IgD-negative memory B cell (primary cell): ENCODE data around the gene IFT57. TPM values are rescaled to one million over a fixed set of nuclear protein-coding genes. Genes with fewer than 3 reads are reported as not detected.

Source experiments
- H3K27ac Mint-ChIP-seq, 3 donors: one replicate each; pipeline ENCODE4 v1.8.0; 2020 to 2022; ENCODE audit warnings: mild to moderate bottlenecking in 3 of 3, mixed read lengths in 3 of 3, moderate library complexity in 1 of 3
- H3K27me3 Mint-ChIP-seq: one replicate; pipeline ENCODE4 v1.8.0; 2021; ENCODE audit warnings: mixed read lengths
- H3K36me3 Mint-ChIP-seq: one replicate; pipeline ENCODE4 v1.8.0; 2020; ENCODE audit warnings: mild to moderate bottlenecking, mixed read lengths
- H3K4me1 Mint-ChIP-seq, 3 donors: one replicate each; pipeline ENCODE4 v1.8.0; 2020 to 2022; ENCODE audit warnings: mixed read lengths in 3 of 3, mild to moderate bottlenecking in 1 of 3
- H3K4me3 Mint-ChIP-seq, 4 donors: one replicate each; pipeline ENCODE4 v1.8.0; 2020 to 2022; ENCODE audit warnings: mild to moderate bottlenecking in 4 of 4, mixed read lengths in 4 of 4, moderate library complexity in 3 of 4
- H3K9me3 Mint-ChIP-seq, 3 donors: one replicate each; pipeline ENCODE4 v1.8.0; 2020 to 2021; ENCODE audit warnings: mixed read lengths in 3 of 3, mild to moderate bottlenecking in 1 of 3
- polyA plus RNA-seq: library from polyadenylated mRNA; unstranded; fragments of 300-500 nt; fragmentation: Illumina TruSeq; gene quantifications from one replicate; pipeline ENCODE4 v1.2.3, GENCODE V29; 2021

IFT57 gene
- polyA plus RNA-seq, 1 donor from 2014 or later: 138 TPM

- H3K27ac Mint-ChIP-seq: no peak overlapping the region
- no peaks in the 10 kb centered on the region for H3K9me3 Mint-ChIP-seq
- H3K27me3 Mint-ChIP-seq: peaks cover 1% of the 10 kb centered on the region
- H3K36me3 Mint-ChIP-seq: peaks cover 2% of the 10 kb centered on the region
- H3K4me3 Mint-ChIP-seq: peak overlapping the region in 1 of 4 donors; percentile 0
- H3K4me1 Mint-ChIP-seq: peaks cover 12 to 14% (median 14%) of the 10 kb centered on the region in 3 donors
Measured at GRCh38 chr3:108228286-108228685, 6.1 kb upstream of the IFT57 start.

DNA sequence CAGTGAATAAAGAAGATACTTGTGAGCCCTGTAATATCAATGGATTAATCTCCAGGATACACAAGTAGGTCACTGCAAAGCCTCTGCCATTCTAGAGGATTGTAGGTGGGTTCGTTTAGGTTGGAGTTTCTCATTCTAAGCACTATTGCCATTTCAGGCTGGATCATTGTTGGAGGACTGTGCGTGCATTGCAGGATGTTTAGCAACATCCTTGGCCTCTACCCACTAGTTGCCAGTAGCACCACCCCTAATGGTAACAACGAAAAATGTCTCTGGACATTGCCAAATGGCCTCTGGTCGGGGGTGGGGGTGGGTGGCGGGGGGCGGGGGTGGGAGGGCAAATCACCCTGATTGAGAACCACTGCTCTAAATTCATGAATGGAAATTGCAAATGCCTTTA is 4.9 kb upstream of the IFT57 start:
- peaks cover 4% of the 10 kb centered on the region for H3K27me3 Mint-ChIP-seq

DNA sequence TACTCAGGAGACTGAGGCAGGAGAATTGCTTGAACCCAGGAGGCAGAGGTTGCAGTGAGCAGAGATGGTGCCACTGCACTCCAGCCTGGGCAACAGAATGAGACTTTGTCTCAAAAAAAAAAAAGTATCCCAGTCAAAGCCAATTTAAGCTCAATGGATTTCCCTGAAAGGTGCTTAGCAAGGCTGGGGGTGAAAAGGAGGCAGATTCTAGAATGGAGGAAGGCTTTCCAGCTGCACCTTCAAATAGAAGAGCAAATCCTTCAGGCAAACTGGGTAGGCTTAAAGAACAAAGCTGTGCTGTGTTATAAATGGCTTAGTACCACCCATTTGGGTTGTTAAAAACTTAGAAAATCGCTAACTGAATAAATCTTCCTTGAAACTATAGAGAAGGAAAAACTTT is 3.0 kb upstream of the IFT57 start:
- Mint-ChIP-seq H3K27ac (peak overlapping the region in 2 of 3 donors; percentile 25 to 26), H3K9me3 (no peaks in the 10 kb centered on the region), H3K4me3 (no peak overlapping the region), H3K27me3 (peaks cover 4% of the 10 kb centered on the region), H3K4me1 (peaks cover 15 to 37% (median 25%) of the 10 kb centered on the region in 3 donors), H3K36me3 (peaks cover 2% of the 10 kb centered on the region)

More for the DNA sequence above, 4.9 kb upstream of the IFT57 start:
- no peak overlapping the region for H3K4me3 Mint-ChIP-seq
- peaks cover 2% of the 10 kb centered on the region for H3K36me3 Mint-ChIP-seq
- peaks cover 12 to 22% (median 16%) of the 10 kb centered on the region in 3 donors for H3K4me1 Mint-ChIP-seq
- H3K27ac Mint-ChIP-seq: no peak overlapping the region
- no peaks in the 10 kb centered on the region for H3K9me3 Mint-ChIP-seq

DNA sequence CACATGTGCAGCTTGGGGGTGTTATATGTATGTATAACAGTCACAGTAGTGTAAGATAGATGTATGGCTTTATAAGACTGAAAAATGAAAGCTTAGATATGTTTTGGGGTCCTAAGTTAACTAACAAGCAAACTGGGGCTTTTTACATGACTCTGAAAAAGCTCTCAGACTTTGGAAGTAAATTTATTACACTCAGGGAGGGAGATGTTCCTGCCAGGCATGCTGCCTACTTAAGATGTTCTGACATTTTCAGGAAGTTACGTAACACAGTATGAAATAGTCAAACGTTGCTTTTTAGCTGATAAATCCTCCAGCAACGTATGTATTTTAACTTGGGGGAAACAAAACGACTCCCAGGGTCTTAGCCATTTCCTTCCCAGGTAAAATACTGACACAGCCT is 1.7 kb upstream of the IFT57 start:
- Mint-ChIP-seq H3K4me3 (peak overlapping the region; percentile 99 to 100 (median 100)), H3K4me1 (peaks cover 20 to 47% (median 34%) of the 10 kb centered on the region in 3 donors), H3K9me3 (no peaks in the 10 kb centered on the region), H3K36me3 (peaks cover 2% of the 10 kb centered on the region), H3K27me3 (peaks cover 4% of the 10 kb centered on the region), H3K27ac (peak overlapping the region; percentile 99 to 100 (median 99))

GRCh38 chr3:108222853-108223565 is 785 bp upstream of the IFT57 start:
- Mint-ChIP-seq H3K9me3 (no peaks in the 10 kb centered on the region), H3K36me3 (peaks cover 1% of the 10 kb centered on the region), H3K27me3 (peaks cover 4% of the 10 kb centered on the region), H3K4me3 (peak overlapping the region; percentile 99 to 100 (median 100)), H3K4me1 (peaks cover 20 to 47% (median 42%) of the 10 kb centered on the region in 3 donors), H3K27ac (peak overlapping the region; percentile 99 to 100 (median 99))

GRCh38 chr3:108221393-108221792 is 831 bp downstream of the IFT57 start:
- H3K36me3 Mint-ChIP-seq: peaks cover 8% of the 10 kb centered on the region
- peaks cover 4% of the 10 kb centered on the region for H3K27me3 Mint-ChIP-seq
- H3K9me3 Mint-ChIP-seq: peaks cover 0 to 1% (median 0%) of the 10 kb centered on the region in 3 donors
- H3K4me3 Mint-ChIP-seq: peak overlapping the region; percentile 99 to 100 (median 100)
- H3K4me1 Mint-ChIP-seq: peaks cover 26 to 54% (median 49%) of the 10 kb centered on the region in 3 donors
- peak overlapping the region; percentile 99 to 100 (median 99) for H3K27ac Mint-ChIP-seq

DNA sequence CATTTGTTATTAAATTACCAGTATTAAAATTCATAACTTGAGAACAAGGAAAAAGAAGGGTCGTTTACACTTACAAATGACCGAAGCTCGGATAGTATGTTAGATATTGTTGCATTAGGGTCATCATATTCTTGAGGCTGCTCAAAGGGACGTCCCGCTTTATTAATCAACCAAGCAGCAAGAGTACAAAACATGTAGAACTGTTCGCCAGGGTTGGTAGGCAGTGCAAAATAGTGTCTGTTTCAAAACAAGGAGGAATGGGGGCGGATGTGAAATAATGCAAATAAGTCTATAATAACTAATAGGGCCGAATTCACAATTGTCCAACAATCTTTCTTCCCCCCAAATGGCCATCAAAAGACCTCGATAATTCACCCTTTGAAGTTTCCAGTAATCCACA is 2.9 kb downstream of the IFT57 start:
- H3K27ac Mint-ChIP-seq: peak overlapping the region; percentile 95 to 99 (median 99)
- H3K4me3 Mint-ChIP-seq: peak overlapping the region; percentile 99 to 100 (median 100)
- peaks cover 4% of the 10 kb centered on the region for H3K27me3 Mint-ChIP-seq
- H3K36me3 Mint-ChIP-seq: peaks cover 14% of the 10 kb centered on the region
- H3K4me1 Mint-ChIP-seq: peaks cover 31 to 58% (median 57%) of the 10 kb centered on the region in 3 donors
- peaks cover 0 to 1% (median 0%) of the 10 kb centered on the region in 3 donors for H3K9me3 Mint-ChIP-seq

GRCh38 chr3:108218811-108219210 is 3.4 kb downstream of the IFT57 start:
- H3K36me3 Mint-ChIP-seq: peaks cover 15% of the 10 kb centered on the region
- peaks cover 26 to 53% (median 52%) of the 10 kb centered on the region in 3 donors for H3K4me1 Mint-ChIP-seq
- H3K4me3 Mint-ChIP-seq: peak overlapping the region; percentile 99 to 100 (median 100)
- peak overlapping the region in 2 of 3 donors; percentile 95 to 99 for H3K27ac Mint-ChIP-seq
- H3K27me3 Mint-ChIP-seq: peaks cover 4% of the 10 kb centered on the region
- H3K9me3 Mint-ChIP-seq: peaks cover 0 to 1% (median 0%) of the 10 kb centered on the region in 3 donors

DNA sequence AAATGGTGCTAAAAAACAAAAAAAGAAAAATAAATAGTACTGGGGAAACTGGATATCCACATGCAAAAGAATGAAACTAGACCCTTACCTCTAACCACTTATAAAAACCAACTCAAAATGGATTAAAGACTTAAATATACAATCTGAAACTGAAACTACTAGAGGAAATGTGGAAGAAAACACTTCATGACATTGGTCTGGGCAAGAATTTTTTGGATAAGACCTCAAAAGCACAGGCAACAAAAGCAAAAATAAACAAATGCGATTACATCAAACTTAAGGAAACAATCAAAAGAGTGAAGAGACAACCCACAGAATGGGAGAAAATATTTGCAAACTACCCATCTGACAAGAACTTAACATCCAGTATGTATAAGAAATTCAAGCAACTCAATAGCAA is 6.4 kb downstream of the IFT57 start:
- no peaks in the 10 kb centered on the region for H3K27me3 Mint-ChIP-seq
- H3K9me3 Mint-ChIP-seq: peaks cover 0 to 1% (median 0%) of the 10 kb centered on the region in 3 donors
- H3K27ac Mint-ChIP-seq: peak overlapping the region in 1 of 3 donors; percentile 27
- peak overlapping the region; percentile 10 to 77 (median 52) for H3K4me3 Mint-ChIP-seq
- H3K36me3 Mint-ChIP-seq: peaks cover 26% of the 10 kb centered on the region
- peaks cover 23 to 39% (median 29%) of the 10 kb centered on the region in 3 donors for H3K4me1 Mint-ChIP-seq

DNA sequence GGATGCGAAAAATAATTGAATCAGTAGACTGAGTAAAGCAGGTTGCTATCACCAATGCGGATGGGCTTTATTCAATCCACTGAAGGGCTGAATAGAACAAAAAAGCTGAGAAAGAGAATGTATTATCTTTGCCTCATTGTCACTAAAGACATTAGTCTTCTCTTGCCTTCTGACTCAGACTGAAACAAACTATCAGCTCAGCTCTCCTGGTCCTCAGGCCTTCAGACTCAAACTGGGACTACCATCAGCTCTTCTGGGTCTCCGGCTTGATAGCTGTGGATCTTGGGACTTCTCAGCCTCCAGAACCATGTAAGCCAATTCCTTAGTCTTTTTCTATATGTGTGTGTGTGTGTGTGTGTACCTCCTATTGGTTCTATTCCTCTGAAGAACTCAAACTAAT is 12.6 kb downstream of the IFT57 start:
- Mint-ChIP-seq H3K9me3 (no peaks in the 10 kb centered on the region), H3K27ac (peak overlapping the region in 2 of 3 donors; percentile 6 to 12), H3K4me1 (peaks cover 11 to 30% (median 11%) of the 10 kb centered on the region in 3 donors), H3K36me3 (peaks cover 30% of the 10 kb centered on the region), H3K4me3 (no peak overlapping the region), H3K27me3 (no peaks in the 10 kb centered on the region)

GRCh38 chr3:108208831-108209230 is 13.4 kb downstream of the IFT57 start:
- Mint-ChIP-seq H3K9me3 (no peaks in the 10 kb centered on the region), H3K27me3 (no peaks in the 10 kb centered on the region), H3K36me3 (peaks cover 31% of the 10 kb centered on the region), H3K27ac (no peak overlapping the region), H3K4me1 (peaks cover 14 to 35% (median 14%) of the 10 kb centered on the region in 3 donors), H3K4me3 (no peak overlapping the region)

GRCh38 chr3:108202834-108203233 is 19.4 kb downstream of the IFT57 start:
- no peaks in the 10 kb centered on the region for H3K9me3 Mint-ChIP-seq
- peaks cover 23 to 53% (median 35%) of the 10 kb centered on the region in 3 donors for H3K4me1 Mint-ChIP-seq
- H3K27ac Mint-ChIP-seq: no peak overlapping the region
- H3K4me3 Mint-ChIP-seq: peak overlapping the region in 1 of 4 donors; percentile 42
- H3K36me3 Mint-ChIP-seq: peaks cover 21% of the 10 kb centered on the region
- H3K27me3 Mint-ChIP-seq: no peaks in the 10 kb centered on the region

DNA sequence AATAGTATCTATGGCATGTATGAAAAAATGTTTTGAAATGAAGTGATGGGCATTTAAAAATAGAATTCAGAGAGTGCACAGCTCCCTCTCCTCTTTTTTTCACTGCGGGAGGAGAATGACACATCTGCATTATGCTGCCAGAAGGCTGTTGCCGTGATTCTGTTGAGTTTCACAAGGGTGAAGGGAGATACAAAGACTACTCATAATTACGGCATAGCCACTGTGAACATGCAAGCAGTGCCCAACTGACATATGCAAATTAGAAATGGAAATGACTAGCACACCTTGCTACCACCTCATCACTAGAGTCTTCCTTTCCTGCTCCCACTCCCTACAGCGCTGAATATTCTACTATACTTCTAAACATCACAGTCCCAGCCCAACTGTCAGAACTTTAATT is 20.1 kb downstream of the IFT57 start:
- Mint-ChIP-seq H3K9me3 (no peaks in the 10 kb centered on the region), H3K4me3 (peak overlapping the region in 1 of 4 donors; percentile 54), H3K27me3 (no peaks in the 10 kb centered on the region), H3K36me3 (peaks cover 21% of the 10 kb centered on the region), H3K27ac (peak overlapping the region in 2 of 3 donors; percentile 26 to 59), H3K4me1 (peaks cover 23 to 50% (median 36%) of the 10 kb centered on the region in 3 donors)

- peaks cover 17% of the 10 kb centered on the region for H3K36me3 Mint-ChIP-seq
Measured at GRCh38 chr3:108201258-108201657, 21.0 kb downstream of the IFT57 start.

GRCh38 chr3:108200578-108200977 is 21.6 kb downstream of the IFT57 start:
- H3K27ac Mint-ChIP-seq: no peak overlapping the region
- H3K36me3 Mint-ChIP-seq: peaks cover 20% of the 10 kb centered on the region
- no peaks in the 10 kb centered on the region for H3K27me3 Mint-ChIP-seq
- no peaks in the 10 kb centered on the region for H3K9me3 Mint-ChIP-seq
- peak overlapping the region in 1 of 4 donors; percentile 63 for H3K4me3 Mint-ChIP-seq
- peaks cover 23 to 44% (median 38%) of the 10 kb centered on the region in 3 donors for H3K4me1 Mint-ChIP-seq

More at GRCh38 chr3:108201258-108201657, 21.0 kb downstream of the IFT57 start:
- Mint-ChIP-seq H3K4me3 (no peak overlapping the region), H3K27me3 (no peaks in the 10 kb centered on the region), H3K4me1 (peaks cover 23 to 44% (median 38%) of the 10 kb centered on the region in 3 donors), H3K27ac (peak overlapping the region in 2 of 3 donors; percentile 1 to 59), H3K9me3 (no peaks in the 10 kb centered on the region)
